Retina (tissue), 1 donor: ENCODE results near the gene RIT2.

Source experiments
- DNase-seq: peaks from one replicate; pipeline ENCODE4 v3.0.0-alpha.2; 2016

RIT2 gene

GRCh38 chr18:43115076-43115921 lies at the start of gene RIT2:
Gene RIT2, minus strand, starts transcription at chr18:43115685.
- peak; percentile 71 for DNase-seq

GRCh38 chr18:43161528-43161927 lies 46.0 kb upstream of the RIT2 start:
- DNase-seq = no peak

GRCh38 chr18:43160509-43160908 lies 45.0 kb upstream of the RIT2 start:
- DNase-seq = no peak

- no peak for DNase-seq
Measured at GRCh38 chr18:43159926-43160325, 44.4 kb upstream of the RIT2 start.

- DNase-seq = no peak
Measured at GRCh38 chr18:43159086-43159770, 43.7 kb upstream of the RIT2 start.

GRCh38 chr18:43158381-43158780 lies 42.9 kb upstream of the RIT2 start:
- DNase-seq = no peak

GRCh38 chr18:43155842-43156241 lies 40.4 kb upstream of the RIT2 start:
- no peak for DNase-seq

- no peak for DNase-seq
Measured at GRCh38 chr18:43148231-43148630, 32.7 kb upstream of the RIT2 start.

GRCh38 chr18:43141208-43141607 lies 25.7 kb upstream of the RIT2 start:
- no peak for DNase-seq

GRCh38 chr18:43139288-43139946 lies 23.9 kb upstream of the RIT2 start:
- no peak for DNase-seq

- no peak for DNase-seq
Measured at GRCh38 chr18:43134876-43135275, 19.4 kb upstream of the RIT2 start.

- peak; percentile 58 for DNase-seq
Measured at GRCh38 chr18:43130716-43131260, 15.3 kb upstream of the RIT2 start.

- peak; percentile 63 for DNase-seq
Measured at GRCh38 chr18:43129946-43130524, 14.6 kb upstream of the RIT2 start.

- DNase-seq = no peak
Measured at GRCh38 chr18:43125471-43125870, 10.0 kb upstream of the RIT2 start.

GRCh38 chr18:43122955-43123354 lies 7.5 kb upstream of the RIT2 start:
- DNase-seq = no peak

- DNase-seq = no peak
Measured at GRCh38 chr18:43116699-43117294, 1.3 kb upstream of the RIT2 start.

GRCh38 chr18:43113220-43113895 lies 2.1 kb downstream of the RIT2 start:
- DNase-seq = no peak

- DNase-seq = no peak
Measured at GRCh38 chr18:43108882-43109281, 6.6 kb downstream of the RIT2 start.

- DNase-seq = no peak
Measured at GRCh38 chr18:43108469-43108868, 7.0 kb downstream of the RIT2 start.

GRCh38 chr18:43093646-43094045 lies 21.8 kb downstream of the RIT2 start:
- no peak for DNase-seq

GRCh38 chr18:43092539-43092938 lies 22.9 kb downstream of the RIT2 start:
- DNase-seq = no peak

- DNase-seq = no peak
Measured at GRCh38 chr18:43081396-43081795, 34.1 kb downstream of the RIT2 start.
